GM18517 (cell line): ENCODE results near the gene S100A8.

Experiments used
- ATAC-seq: cut with Tn5 transposase; IDR thresholded peaks from one replicate; pipeline ENCODE4 v1.9.1; 2021; ENCODE audit warnings: mild to moderate bottlenecking, moderate library complexity; ENCODE audit not compliant: unreplicated experiment

S100A8 gene

GRCh38 chr1:153364156-153364555 is 26.7 kb downstream of the S100A8 start:
- ATAC-seq: no peak

GRCh38 chr1:153363641-153364040 is 27.2 kb downstream of the S100A8 start:
- no peak for ATAC-seq

- ATAC-seq: no peak
Measured at GRCh38 chr1:153362187-153362775, 28.6 kb downstream of the S100A8 start.

GRCh38 chr1:153361480-153362109 is 29.3 kb downstream of the S100A8 start:
- ATAC-seq: no peak

GRCh38 chr1:153360592-153361479 is 30.0 kb downstream of the S100A8 start:
- no peak for ATAC-seq

- ATAC-seq: no peak
Measured at GRCh38 chr1:153360190-153360589, 30.7 kb downstream of the S100A8 start.

GRCh38 chr1:153359241-153359640 is 31.6 kb downstream of the S100A8 start:
- no peak for ATAC-seq

- no peak for ATAC-seq
Measured at GRCh38 chr1:153358691-153358975, 32.2 kb downstream of the S100A8 start.

- no peak for ATAC-seq
Measured at GRCh38 chr1:153357853-153358690, 32.8 kb downstream of the S100A8 start, which contains the start of gene S100A9. TSS of gene S100A9 (plus strand) at chr1:153357854. CDS start at chr1:153358284, 430 bp downstream.

- ATAC-seq: no peak
Measured at GRCh38 chr1:153357076-153357852, 33.6 kb downstream of the S100A8 start.

- no peak for ATAC-seq
Measured at GRCh38 chr1:153356392-153357075, 34.3 kb downstream of the S100A8 start.

- ATAC-seq: no peak
Measured at GRCh38 chr1:153355445-153356071, 35.3 kb downstream of the S100A8 start.

GRCh38 chr1:153354515-153355193 is 36.2 kb downstream of the S100A8 start:
- no peak for ATAC-seq

GRCh38 chr1:153353226-153353947 is 37.5 kb downstream of the S100A8 start:
- no peak for ATAC-seq

- ATAC-seq: no peak
Measured at GRCh38 chr1:153352523-153352922, 38.4 kb downstream of the S100A8 start.

GRCh38 chr1:153350321-153350957 is 40.4 kb downstream of the S100A8 start:
- ATAC-seq: no peak
